Dendritic cell treated with granulocyte-macrophage colony-stimulating factor and Interleukin-4, amounts not matched to agents 40 ng/mL and 50 ng/mL, for 4 days (primary cell): Measurements from ENCODE around the gene ZNF622.

Source experiments
- H3K27ac Mint-ChIP-seq: one replicate; pipeline ENCODE4 v1.8.0; 2022; ENCODE audit warnings: mild to moderate bottlenecking, mixed read lengths
- H3K27me3 Mint-ChIP-seq: one replicate; pipeline ENCODE4 v1.8.0; 2022; ENCODE audit warnings: mild to moderate bottlenecking, mixed read lengths
- H3K36me3 Mint-ChIP-seq: one replicate; pipeline ENCODE4 v1.8.0; 2022; ENCODE audit warnings: low read depth, mixed read lengths
- H3K4me1 Mint-ChIP-seq: one replicate; pipeline ENCODE4 v1.8.0; 2022; ENCODE audit warnings: low read depth, mixed read lengths
- H3K4me3 Mint-ChIP-seq: one replicate; pipeline ENCODE4 v1.8.0; 2022; ENCODE audit warnings: mild to moderate bottlenecking, moderate library complexity, mixed read lengths
- H3K9me3 Mint-ChIP-seq: one replicate; pipeline ENCODE4 v1.8.0; 2022; ENCODE audit warnings: mixed read lengths
- intact Hi-C: fragments of 100-400 bp; cut with micrococcal nuclease; formaldehyde crosslinking; loops from one replicate; pipeline ENCODE4 v1.15.0; 2022

Gene ZNF622

GRCh38 chr5:16406630-16407029 is 59.0 kb downstream of the ZNF622 start:
- no peak overlapping the region for H3K4me3 Mint-ChIP-seq
- H3K36me3 Mint-ChIP-seq: no peaks in the 10 kb centered on the region
- no peaks in the 10 kb centered on the region for H3K27me3 Mint-ChIP-seq
- no peak overlapping the region for H3K27ac Mint-ChIP-seq
- H3K4me1 Mint-ChIP-seq: no peaks in the 10 kb centered on the region
- H3K9me3 Mint-ChIP-seq: no peaks in the 10 kb centered on the region
- intact Hi-C loops: no loop called here

- no peaks in the 10 kb centered on the region for H3K36me3 Mint-ChIP-seq
- no peaks in the 10 kb centered on the region for H3K4me1 Mint-ChIP-seq
- no peaks in the 10 kb centered on the region for H3K9me3 Mint-ChIP-seq
- H3K4me3 Mint-ChIP-seq: no peak overlapping the region
- H3K27me3 Mint-ChIP-seq: no peaks in the 10 kb centered on the region
- intact Hi-C loops: no loop called here
- H3K27ac Mint-ChIP-seq: no peak overlapping the region
Observed at GRCh38 chr5:16406023-16406422, 59.6 kb downstream of the ZNF622 start.
